HUES48 (cell line): ENCODE data around the gene ADAM21.
"Not testable (repeated sequence)": the region's sequence is repeated elsewhere in the genome, so short reads cannot be mapped to it uniquely, and the experiment has no call there.

ENCODE experiments used
- H3K27ac ChIP-seq: one replicate; pipeline ENCODE4 v1.7.0; 2013; ENCODE audit warnings: low read depth, low read length, inconsistent platforms
- H3K27me3 ChIP-seq: 2 replicates; pipeline ENCODE4 v1.6.1; 2013; ENCODE audit warnings: mild to moderate bottlenecking, low read length; ENCODE audit not compliant: control insufficient read depth, insufficient read depth
- H3K36me3 ChIP-seq: 2 replicates; pipeline ENCODE4 v1.6.1; 2013; ENCODE audit warnings: low read length; ENCODE audit not compliant: control insufficient read depth, insufficient read depth
- H3K4me1 ChIP-seq: 2 replicates; pipeline ENCODE4 v1.6.1; 2013; ENCODE audit warnings: mild to moderate bottlenecking, low read length; ENCODE audit not compliant: control insufficient read depth, insufficient read depth
- H3K4me3 ChIP-seq: 2 replicates; pipeline ENCODE4 v1.5.1; 2013; ENCODE audit warnings: mild to moderate bottlenecking, low read depth, low read length
- H3K9ac ChIP-seq: 2 replicates; pipeline ENCODE4 v1.6.1; 2013; ENCODE audit warnings: mild to moderate bottlenecking, low read depth, low read length, moderate library complexity
- H3K9me3 ChIP-seq: 2 replicates; pipeline ENCODE4 v1.6.1; 2013; ENCODE audit warnings: low read length; ENCODE audit not compliant: control insufficient read depth, insufficient read depth

Gene ADAM21

GRCh38 chr14:70477356-70478105 is 25.6 kb downstream of the ADAM21 start:
- H3K9ac ChIP-seq, H3K27me3 ChIP-seq, H3K27ac ChIP-seq, H3K4me1 ChIP-seq, H3K36me3 ChIP-seq, H3K9me3 ChIP-seq, H3K4me3 ChIP-seq: not testable (repeated sequence)

- Histone ChIP-seq H3K9ac (no peak overlapping the region), H3K4me3 (no peak overlapping the region), H3K36me3 (no peaks in the 10 kb centered on the region), H3K4me1 (no peaks in the 10 kb centered on the region), H3K9me3 (peaks cover 50% of the 10 kb centered on the region), H3K27me3 (no peaks in the 10 kb centered on the region), H3K27ac (no peak overlapping the region)
These were observed 37.7 kb downstream of the ADAM21 start for GRCh38 chr14:70489579-70490200.

DNA sequence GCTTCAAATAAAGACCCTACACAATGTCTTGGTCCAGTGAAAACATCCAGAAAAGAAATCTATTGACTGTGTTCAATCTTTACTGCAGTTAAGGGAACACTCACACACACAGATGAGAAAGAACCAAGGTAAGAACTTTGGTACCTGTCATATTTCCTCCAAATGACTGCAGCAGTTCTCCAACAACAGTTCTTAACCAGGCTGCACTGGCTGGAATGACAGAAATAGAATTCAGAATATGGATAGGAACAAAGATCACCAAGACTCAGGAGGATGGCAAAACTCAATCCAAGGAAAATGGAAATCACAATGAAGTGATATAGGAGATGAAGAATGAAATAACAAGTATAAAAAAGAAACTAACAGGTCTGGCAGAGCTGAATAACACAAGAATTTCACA is 46.2 kb downstream of the ADAM21 start:
- Histone ChIP-seq H3K4me1 (no peaks in the 10 kb centered on the region), H3K36me3 (no peaks in the 10 kb centered on the region), H3K27me3 (no peaks in the 10 kb centered on the region), H3K9ac (no peak overlapping the region), H3K4me3 (no peak overlapping the region), H3K9me3 (peaks cover 10% of the 10 kb centered on the region), H3K27ac (no peak overlapping the region)
